ENCODE results near the gene CADPS2. TPM values are rescaled to one million over a fixed set of nuclear protein-coding genes. Genes with fewer than 3 reads are reported as not detected.

The CADPS2 gene
- total RNA-seq, 2 donors from 2014 or later = 4.3 to 11.7 TPM

GRCh38 chr7:122307228-122307621 is 579.0 kb downstream of the CADPS2 start:
- Mint-ChIP-seq H3K4me1 (peaks cover 46% of the 10 kb centered on the region), H3K4me3 (peak overlapping the region; percentile 62), H3K27me3 (ENCODE audit: insufficient read depth) (peaks cover 99% of the 10 kb centered on the region), H3K9me3 (no peaks in the 10 kb centered on the region), H3K27ac (no peak overlapping the region), H3K36me3 (ENCODE audit: low read depth) (no peaks in the 10 kb centered on the region)
- Histone ChIP-seq H3K9me3 (ENCODE audit: control insufficient read depth, low read length) (no peaks in the 10 kb centered on the region), H3K4me1 (ENCODE audit: control insufficient read depth, insufficient read depth, low read length) (no peaks in the 10 kb centered on the region), H3K27me3 (ENCODE audit: control insufficient read depth, insufficient read depth, low read length, poor library complexity, severe bottlenecking) (peaks cover 100% of the 10 kb centered on the region), H3K36me3 (ENCODE audit: control insufficient read depth, insufficient read depth, low read length) (no peaks in the 10 kb centered on the region), H3K9ac (ENCODE audit: extremely low read depth, low read length, poor library complexity, severe bottlenecking) (no peak overlapping the region), H3K4me3 (ENCODE audit: low read length) (peak overlapping the region; percentile 71), H3K27ac (ENCODE audit: low read depth, low read length) (no peak overlapping the region)
- TF ChIP-seq CTCF (conservative IDR thresholded peaks at IDR 0.05) = no peak
- WGBS, 2 experiments (ENCODE audit: insufficient coverage in 1 of 2, insufficient read length in 1 of 2) = 0 to 1% methylated on average over 2 to 13 of the region's 13 CpGs
- peak; percentile 83 for DNase-seq

GRCh38 chr7:122306320-122307227 is 579.7 kb downstream of the CADPS2 start:
- peak overlapping the region; percentile 62 for H3K4me3 Mint-ChIP-seq
- no peaks in the 10 kb centered on the region for H3K36me3 Mint-ChIP-seq (ENCODE audit: low read depth)
- H3K27me3 Mint-ChIP-seq (ENCODE audit: insufficient read depth) = peaks cover 99% of the 10 kb centered on the region
- no peak for TF ChIP-seq CTCF (conservative IDR thresholded peaks at IDR 0.05)
- peak overlapping the region; percentile 71 for H3K4me3 ChIP-seq (ENCODE audit: low read length)
- no peaks in the 10 kb centered on the region for H3K9me3 Mint-ChIP-seq
- no peak overlapping the region for H3K9ac ChIP-seq (ENCODE audit: extremely low read depth, low read length, poor library complexity, severe bottlenecking)
- H3K4me1 Mint-ChIP-seq = peaks cover 46% of the 10 kb centered on the region
- no peaks in the 10 kb centered on the region for H3K36me3 ChIP-seq (ENCODE audit: control insufficient read depth, insufficient read depth, low read length)
- H3K27ac ChIP-seq (ENCODE audit: low read depth, low read length) = no peak overlapping the region
- H3K27ac Mint-ChIP-seq = no peak overlapping the region
- 1% methylated on average over 11 to 37 of the region's 37 CpGs for WGBS, 2 experiments (ENCODE audit: insufficient coverage in 1 of 2, insufficient read length in 1 of 2)
- H3K9me3 ChIP-seq (ENCODE audit: control insufficient read depth, low read length) = no peaks in the 10 kb centered on the region
- DNase-seq = peak; percentile 86
- H3K4me1 ChIP-seq (ENCODE audit: control insufficient read depth, insufficient read depth, low read length) = no peaks in the 10 kb centered on the region
- H3K27me3 ChIP-seq (ENCODE audit: control insufficient read depth, insufficient read depth, low read length, poor library complexity, severe bottlenecking) = peaks cover 100% of the 10 kb centered on the region

GRCh38 chr7:122305475-122306319 is 580.6 kb downstream of the CADPS2 start:
- Mint-ChIP-seq H3K27me3 (ENCODE audit: insufficient read depth) (peaks cover 99% of the 10 kb centered on the region), H3K36me3 (ENCODE audit: low read depth) (no peaks in the 10 kb centered on the region), H3K4me1 (peaks cover 40% of the 10 kb centered on the region), H3K4me3 (peak overlapping the region; percentile 62), H3K9me3 (no peaks in the 10 kb centered on the region), H3K27ac (peak overlapping the region; percentile 59)
- no peaks in the 10 kb centered on the region for H3K9me3 ChIP-seq (ENCODE audit: control insufficient read depth, low read length)
- no peak overlapping the region for H3K27ac ChIP-seq (ENCODE audit: low read depth, low read length)
- WGBS, 2 experiments (ENCODE audit: insufficient coverage in 1 of 2, insufficient read length in 1 of 2) = 0 to 1% methylated on average over 34 to 65 of the region's 65 CpGs
- peaks cover 100% of the 10 kb centered on the region for H3K27me3 ChIP-seq (ENCODE audit: control insufficient read depth, insufficient read depth, low read length, poor library complexity, severe bottlenecking)
- peak; percentile 83 for DNase-seq
- H3K4me1 ChIP-seq (ENCODE audit: control insufficient read depth, insufficient read depth, low read length) = no peaks in the 10 kb centered on the region
- no peak overlapping the region for H3K9ac ChIP-seq (ENCODE audit: extremely low read depth, low read length, poor library complexity, severe bottlenecking)
- TF ChIP-seq CTCF (conservative IDR thresholded peaks at IDR 0.05) = no peak
- no peaks in the 10 kb centered on the region for H3K36me3 ChIP-seq (ENCODE audit: control insufficient read depth, insufficient read depth, low read length)
- peak overlapping the region; percentile 71 for H3K4me3 ChIP-seq (ENCODE audit: low read length)
